GM21529 (cell line): ENCODE data around the gene ISOC2.
A peak's percentile ranks its signal among the peaks of the same experiment; 100 is the strongest.
"Not testable (repeated sequence)": the region's sequence is repeated elsewhere in the genome, so short reads cannot be mapped to it uniquely, and the experiment has no call there.

ENCODE experiments used
- ATAC-seq: cut with Tn5 transposase; IDR thresholded peaks from one replicate; pipeline ENCODE4 v1.9.1; 2021; ENCODE audit not compliant: unreplicated experiment

The ISOC2 gene

GRCh38 chr19:55418185-55418584, 43.3 kb downstream of the ISOC2 start:
- no peak for ATAC-seq

- ATAC-seq: no peak
Observed at GRCh38 chr19:55410168-55410567, 51.3 kb downstream of the ISOC2 start.

- ATAC-seq: not testable (repeated sequence)
Observed at GRCh38 chr19:55409179-55409578, 52.3 kb downstream of the ISOC2 start.

- ATAC-seq: no peak
Observed at GRCh38 chr19:55408533-55408872, 52.9 kb downstream of the ISOC2 start.

- ATAC-seq: peak; percentile 78
Observed at GRCh38 chr19:55407800-55408532, 53.5 kb downstream of the ISOC2 start.

GRCh38 chr19:55407550-55407799, 54.0 kb downstream of the ISOC2 start, which contains the start of gene UBE2S:
Gene UBE2S, minus strand, starts transcription at chr19:55407788. Its CDS starts 199 bp downstream, at chr19:55407589.
- peak; percentile 12 for ATAC-seq

- no peak for ATAC-seq
Observed at GRCh38 chr19:55406826-55407549, 54.5 kb downstream of the ISOC2 start.

GRCh38 chr19:55406091-55406825, 55.2 kb downstream of the ISOC2 start:
- ATAC-seq: no peak

- no peak for ATAC-seq
Observed at GRCh38 chr19:55405638-55406037, 55.8 kb downstream of the ISOC2 start.
